Left ventricle myocardium inferior (tissue), 1 donor: Measurements from ENCODE around the gene NPBWR2. TPM values are rescaled to one million over a fixed set of nuclear protein-coding genes. Genes with fewer than 3 reads are reported as not detected.

Source experiments
- DNase-seq: peaks from one replicate; pipeline ENCODE4 v3.0.0-alpha.2; 2020
- H3K27ac ChIP-seq: fragments of 200-600 bp; replicated peaks from 2 replicates; pipeline ENCODE4 v1.8.0; 2021
- H3K27me3 ChIP-seq: fragments of 200-600 bp; 2 replicates; pipeline ENCODE4 v1.8.0; 2021; ENCODE audit warnings: low read depth
- H3K36me3 ChIP-seq: fragments of 200-600 bp; 2 replicates; pipeline ENCODE4 v1.8.0; 2021
- H3K4me1 ChIP-seq: fragments of 200-600 bp; 2 replicates; pipeline ENCODE4 v1.8.0; 2021
- H3K4me3 ChIP-seq: fragments of 200-600 bp; 2 replicates; pipeline ENCODE4 v1.8.0; 2021; ENCODE audit warnings: mild to moderate bottlenecking, moderate library complexity
- H3K9me3 ChIP-seq: fragments of 200-600 bp; replicated peaks from 2 replicates; pipeline ENCODE4 v1.8.0; 2021
- intact Hi-C: fragments of 100-400 bp; cut with micrococcal nuclease; formaldehyde crosslinking; loops from one replicate; pipeline ENCODE4 v1.11.0; 2022
- total RNA-seq: library from RNA; stranded (reverse); fragmentation: NEBNext Ultra II Directional; extraction: Animal tissue kit (Norgen Biotek cat#: 25700); gene quantifications from one replicate; pipeline ENCODE4 v1.2.1, GENCODE V29; 2021
- TF ChIP-seq, protein P1 (sequence below): fragments of 200-600 bp; IDR thresholded peaks from 2 replicates; pipeline ENCODE4 v1.8.0; 2021; ENCODE audit warnings: antibody characterized with exemption, mild to moderate bottlenecking, borderline replicate concordance
- donor health status: DM: no; HTN: yes; CAD: no; lungs with severe emphysema.

NPBWR2 gene
- total RNA-seq, 1 donor from 2014 or later = not detected

GRCh38 chr20:64071341-64072332 lies 35.7 kb downstream of the NPBWR2 start:
- no peak for DNase-seq
- Histone ChIP-seq H3K36me3 (peaks cover 16% of the 10 kb centered on the region), H3K27ac (no peak overlapping the region), H3K9me3 (no peaks in the 10 kb centered on the region), H3K4me3 (no peak overlapping the region), H3K27me3 (no peaks in the 10 kb centered on the region), H3K4me1 (no peaks in the 10 kb centered on the region)
- TF ChIP-seq, protein P1, sequence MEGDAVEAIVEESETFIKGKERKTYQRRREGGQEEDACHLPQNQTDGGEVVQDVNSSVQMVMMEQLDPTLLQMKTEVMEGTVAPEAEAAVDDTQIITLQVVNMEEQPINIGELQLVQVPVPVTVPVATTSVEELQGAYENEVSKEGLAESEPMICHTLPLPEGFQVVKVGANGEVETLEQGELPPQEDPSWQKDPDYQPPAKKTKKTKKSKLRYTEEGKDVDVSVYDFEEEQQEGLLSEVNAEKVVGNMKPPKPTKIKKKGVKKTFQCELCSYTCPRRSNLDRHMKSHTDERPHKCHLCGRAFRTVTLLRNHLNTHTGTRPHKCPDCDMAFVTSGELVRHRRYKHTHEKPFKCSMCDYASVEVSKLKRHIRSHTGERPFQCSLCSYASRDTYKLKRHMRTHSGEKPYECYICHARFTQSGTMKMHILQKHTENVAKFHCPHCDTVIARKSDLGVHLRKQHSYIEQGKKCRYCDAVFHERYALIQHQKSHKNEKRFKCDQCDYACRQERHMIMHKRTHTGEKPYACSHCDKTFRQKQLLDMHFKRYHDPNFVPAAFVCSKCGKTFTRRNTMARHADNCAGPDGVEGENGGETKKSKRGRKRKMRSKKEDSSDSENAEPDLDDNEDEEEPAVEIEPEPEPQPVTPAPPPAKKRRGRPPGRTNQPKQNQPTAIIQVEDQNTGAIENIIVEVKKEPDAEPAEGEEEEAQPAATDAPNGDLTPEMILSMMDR = no peak
- intact Hi-C loops = no loop called here

GRCh38 chr20:64070244-64070993 lies 36.9 kb downstream of the NPBWR2 start:
- DNase-seq = no peak
- H3K9me3 ChIP-seq = no peaks in the 10 kb centered on the region
- no peak overlapping the region for H3K4me3 ChIP-seq
- TF ChIP-seq, protein P1 = no peak
- H3K27me3 ChIP-seq = no peaks in the 10 kb centered on the region
- no peak overlapping the region for H3K27ac ChIP-seq
- intact Hi-C loops = no loop called here
- peaks cover 2% of the 10 kb centered on the region for H3K4me1 ChIP-seq
- peaks cover 16% of the 10 kb centered on the region for H3K36me3 ChIP-seq

GRCh38 chr20:64069614-64070243 lies 37.6 kb downstream of the NPBWR2 start:
- H3K36me3 ChIP-seq = peaks cover 16% of the 10 kb centered on the region
- peaks cover 9% of the 10 kb centered on the region for H3K4me1 ChIP-seq
- H3K9me3 ChIP-seq = no peaks in the 10 kb centered on the region
- no peak overlapping the region for H3K27ac ChIP-seq
- H3K27me3 ChIP-seq = no peaks in the 10 kb centered on the region
- TF ChIP-seq, protein P1 = peak; percentile 72
- no peak overlapping the region for H3K4me3 ChIP-seq
- intact Hi-C loops = no loop called here
- DNase-seq = no peak

DNA sequence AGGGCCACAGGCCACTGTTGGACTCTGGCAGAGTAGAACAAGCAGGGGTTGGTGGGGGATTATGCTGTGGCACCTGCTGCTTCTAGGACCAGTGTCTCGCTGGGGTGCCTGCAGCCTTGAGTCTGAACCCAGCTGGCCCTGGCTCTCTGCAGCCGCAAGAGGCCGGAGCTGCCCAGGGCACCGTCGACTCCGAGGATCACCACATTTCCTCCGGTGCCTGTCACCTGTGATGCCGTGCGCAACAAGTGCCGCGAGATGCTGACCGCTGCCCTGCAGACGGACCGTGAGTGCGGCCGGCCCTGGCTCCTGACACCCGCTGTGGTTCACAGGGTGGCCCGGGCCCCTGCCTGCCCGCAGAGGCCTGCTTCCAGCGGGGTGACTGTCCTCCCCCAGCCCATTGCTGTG lies 38.2 kb downstream of the NPBWR2 start:
- no peak for DNase-seq
- H3K9me3 ChIP-seq = no peaks in the 10 kb centered on the region
- intact Hi-C loops = no loop called here
- H3K4me1 ChIP-seq = peaks cover 14% of the 10 kb centered on the region
- peaks cover 16% of the 10 kb centered on the region for H3K36me3 ChIP-seq
- no peaks in the 10 kb centered on the region for H3K27me3 ChIP-seq
- H3K27ac ChIP-seq = no peak overlapping the region
- H3K4me3 ChIP-seq = no peak overlapping the region
- TF ChIP-seq, protein P1 = no peak

GRCh38 chr20:64068386-64069208 lies 38.8 kb downstream of the NPBWR2 start:
- peaks cover 12% of the 10 kb centered on the region for H3K36me3 ChIP-seq
- H3K9me3 ChIP-seq = no peaks in the 10 kb centered on the region
- H3K4me3 ChIP-seq = no peak overlapping the region
- H3K4me1 ChIP-seq = peaks cover 20% of the 10 kb centered on the region
- intact Hi-C loops = no loop called here
- H3K27me3 ChIP-seq = no peaks in the 10 kb centered on the region
- no peak overlapping the region for H3K27ac ChIP-seq
- DNase-seq = no peak
- TF ChIP-seq, protein P1 = no peak
